Breast epithelium (tissue), 3 donors: ENCODE results near the gene TNN.

Experiments
- POLR2A ChIP-seq: fragments of 450-650 bp; IDR thresholded peaks from one replicate; pipeline ENCODE4 v1.6.1; 2016; ENCODE audit warnings: antibody characterized with exemption, mild to moderate bottlenecking, moderate library complexity
- TF ChIP-seq, protein P1 (sequence below), 3 donors: fragments of 450-650 bp; IDR thresholded peaks; one replicate each; pipeline ENCODE4 v1.5.1; 2016 to 2017; ENCODE audit warnings: antibody characterized with exemption in 3 of 3, mild to moderate bottlenecking in 3 of 3, moderate library complexity in 3 of 3

DNA sequence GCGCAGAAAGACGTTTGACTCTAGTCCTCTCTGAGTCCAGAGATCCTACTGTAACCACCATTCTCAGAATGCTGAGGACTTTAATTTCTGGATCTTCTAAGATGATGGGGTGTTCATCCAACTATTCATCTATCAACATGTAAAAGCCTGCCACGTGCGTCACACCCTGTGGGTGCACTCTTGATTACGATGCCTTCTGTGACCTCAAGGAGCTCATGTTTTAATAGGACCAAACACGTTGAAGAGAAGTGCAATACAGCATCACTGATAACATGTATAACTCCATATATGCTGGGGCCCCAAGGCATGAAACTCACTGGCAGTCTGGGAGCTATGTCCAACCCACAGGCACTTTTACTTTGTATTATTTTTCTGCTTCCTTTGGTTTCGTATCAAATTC is 105.9 kb downstream of the TNN start:
- TF ChIP-seq, protein P1, sequence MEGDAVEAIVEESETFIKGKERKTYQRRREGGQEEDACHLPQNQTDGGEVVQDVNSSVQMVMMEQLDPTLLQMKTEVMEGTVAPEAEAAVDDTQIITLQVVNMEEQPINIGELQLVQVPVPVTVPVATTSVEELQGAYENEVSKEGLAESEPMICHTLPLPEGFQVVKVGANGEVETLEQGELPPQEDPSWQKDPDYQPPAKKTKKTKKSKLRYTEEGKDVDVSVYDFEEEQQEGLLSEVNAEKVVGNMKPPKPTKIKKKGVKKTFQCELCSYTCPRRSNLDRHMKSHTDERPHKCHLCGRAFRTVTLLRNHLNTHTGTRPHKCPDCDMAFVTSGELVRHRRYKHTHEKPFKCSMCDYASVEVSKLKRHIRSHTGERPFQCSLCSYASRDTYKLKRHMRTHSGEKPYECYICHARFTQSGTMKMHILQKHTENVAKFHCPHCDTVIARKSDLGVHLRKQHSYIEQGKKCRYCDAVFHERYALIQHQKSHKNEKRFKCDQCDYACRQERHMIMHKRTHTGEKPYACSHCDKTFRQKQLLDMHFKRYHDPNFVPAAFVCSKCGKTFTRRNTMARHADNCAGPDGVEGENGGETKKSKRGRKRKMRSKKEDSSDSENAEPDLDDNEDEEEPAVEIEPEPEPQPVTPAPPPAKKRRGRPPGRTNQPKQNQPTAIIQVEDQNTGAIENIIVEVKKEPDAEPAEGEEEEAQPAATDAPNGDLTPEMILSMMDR (IDR thresholded peaks at IDR 0.05), result no peak
- TF ChIP-seq POLR2A, result no peak
